Measurements from ENCODE around the gene AMPD3. TPM values are rescaled to one million over a fixed set of nuclear protein-coding genes. Genes with fewer than 3 reads are reported as not detected.

Gene AMPD3
- total RNA-seq, 1 experiment from 2014 or later = 5.9 TPM

DNA sequence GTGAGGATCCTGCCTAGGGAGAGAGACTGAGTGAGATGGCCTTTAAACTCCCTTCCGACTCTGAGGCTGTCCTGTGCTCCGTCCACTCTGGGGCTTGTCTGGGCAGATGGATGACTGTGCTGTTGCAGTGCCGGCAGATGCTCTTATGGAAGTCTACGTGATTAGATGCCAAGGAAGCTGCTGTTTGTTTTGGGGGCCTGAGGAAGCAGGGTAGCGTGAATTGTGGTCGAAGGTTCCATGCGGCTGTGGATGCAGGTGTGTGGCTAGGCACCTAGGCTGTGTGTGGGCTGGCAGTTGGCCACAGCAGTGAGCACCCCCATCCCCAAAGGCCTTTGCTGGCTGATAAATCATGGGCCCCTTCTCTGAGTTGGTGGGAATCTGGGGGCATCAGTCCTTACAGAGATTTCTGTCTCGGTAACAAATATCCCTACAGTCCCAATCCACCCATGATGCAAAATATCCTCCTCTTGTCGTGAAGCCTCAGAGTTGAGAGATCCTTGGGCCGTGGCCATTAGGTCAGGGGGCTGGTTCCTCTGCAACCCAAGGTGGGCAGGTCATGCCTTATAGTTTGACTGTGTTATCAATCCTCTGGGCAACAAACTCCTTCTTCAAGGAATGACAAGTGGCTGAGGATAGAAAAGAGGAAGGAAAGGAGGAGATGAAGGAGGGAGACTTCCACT, 31.2 kb downstream of the AMPD3 start:
- no CpG with 5 or more reads among the region's 10 CpGs for WGBS (ENCODE audit: extremely low coverage, insufficient read length, low lambda C conversion rate)
- H3K27ac Mint-ChIP-seq = peak overlapping the region in 1 of 3 experiments; percentile 65; a peak in 2 of 7 replicates

More for the DNA sequence above, 31.2 kb downstream of the AMPD3 start:
- Mint-ChIP-seq H3K9me3 (no peaks in the 10 kb centered on the region), H3K27me3 (ENCODE audit: low read depth) (no peaks in the 10 kb centered on the region), H3K4me3 (no peak overlapping the region), H3K36me3 (ENCODE audit: insufficient read depth in 1 of 3, low read depth in 3 of 3) (no peaks in the 10 kb centered on the region), H3K4me1 (peaks cover 11 to 16% of the 10 kb centered on the region in 2 experiments)
- TF ChIP-seq, protein P1, sequence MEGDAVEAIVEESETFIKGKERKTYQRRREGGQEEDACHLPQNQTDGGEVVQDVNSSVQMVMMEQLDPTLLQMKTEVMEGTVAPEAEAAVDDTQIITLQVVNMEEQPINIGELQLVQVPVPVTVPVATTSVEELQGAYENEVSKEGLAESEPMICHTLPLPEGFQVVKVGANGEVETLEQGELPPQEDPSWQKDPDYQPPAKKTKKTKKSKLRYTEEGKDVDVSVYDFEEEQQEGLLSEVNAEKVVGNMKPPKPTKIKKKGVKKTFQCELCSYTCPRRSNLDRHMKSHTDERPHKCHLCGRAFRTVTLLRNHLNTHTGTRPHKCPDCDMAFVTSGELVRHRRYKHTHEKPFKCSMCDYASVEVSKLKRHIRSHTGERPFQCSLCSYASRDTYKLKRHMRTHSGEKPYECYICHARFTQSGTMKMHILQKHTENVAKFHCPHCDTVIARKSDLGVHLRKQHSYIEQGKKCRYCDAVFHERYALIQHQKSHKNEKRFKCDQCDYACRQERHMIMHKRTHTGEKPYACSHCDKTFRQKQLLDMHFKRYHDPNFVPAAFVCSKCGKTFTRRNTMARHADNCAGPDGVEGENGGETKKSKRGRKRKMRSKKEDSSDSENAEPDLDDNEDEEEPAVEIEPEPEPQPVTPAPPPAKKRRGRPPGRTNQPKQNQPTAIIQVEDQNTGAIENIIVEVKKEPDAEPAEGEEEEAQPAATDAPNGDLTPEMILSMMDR (conservative IDR thresholded peaks at IDR 0.05) = no peak
- no peak overlapping the region for H3K4me2 ChIP-seq (ENCODE audit: insufficient read depth, insufficient read length, low read length)
- H3K79me1 ChIP-seq (ENCODE audit: insufficient read depth, low read depth, low read length, poor library complexity, severe bottlenecking) = no peaks in the 10 kb centered on the region
- no peaks in the 10 kb centered on the region for H3K23me2 ChIP-seq (ENCODE audit: insufficient read length, low read depth, low read length, poor library complexity, severe bottlenecking)
- H3K9ac ChIP-seq (ENCODE audit: extremely low read depth, insufficient read length, low read length) = no peak overlapping the region
- no peak overlapping the region for H2AFZ ChIP-seq (ENCODE audit: low read length)
- no peak overlapping the region for H4K5ac ChIP-seq (ENCODE audit: insufficient read length, low read depth, low read length)
- DNase-seq = peak; percentile 13
- H2BK120ac ChIP-seq (ENCODE audit: low read depth, low read length, poor library complexity, severe bottlenecking) = no peak overlapping the region
- no peaks in the 10 kb centered on the region for H3K9me3 ChIP-seq (ENCODE audit: control insufficient read depth, low read depth, low read length)
- H3K27me3 ChIP-seq (ENCODE audit: insufficient read depth, low read length) = no peaks in the 10 kb centered on the region
- no peak overlapping the region for H2BK15ac ChIP-seq (ENCODE audit: low read depth, low read length)
- H3K79me2 ChIP-seq (ENCODE audit: insufficient read depth, low read length) = no peaks in the 10 kb centered on the region
- no peaks in the 10 kb centered on the region for H4K20me1 ChIP-seq (ENCODE audit: control insufficient read depth, insufficient read depth, insufficient read length)
- no peak overlapping the region for H2AK5ac ChIP-seq (ENCODE audit: insufficient read length, low read length)
- H4K91ac ChIP-seq (ENCODE audit: insufficient read length, low read depth, low read length) = no peak overlapping the region
- no peak overlapping the region for H3K27ac ChIP-seq (ENCODE audit: insufficient read length, low read depth, low read length)
- H3K56ac ChIP-seq (ENCODE audit: insufficient read length, low read depth, low read length) = no peak overlapping the region
- H2BK5ac ChIP-seq (ENCODE audit: insufficient read length, low read length) = no peak overlapping the region
- no peak overlapping the region for H2BK12ac ChIP-seq (ENCODE audit: insufficient read length, low read depth, low read length)
- no peak overlapping the region for H3K18ac ChIP-seq (ENCODE audit: insufficient read length, low read depth, low read length)
- no peak overlapping the region for H2BK20ac ChIP-seq (ENCODE audit: low read depth, low read length, poor library complexity, severe bottlenecking)
- no peak overlapping the region for H3T11ph ChIP-seq (ENCODE audit: low read length)
- no peak overlapping the region for H3K4ac ChIP-seq (ENCODE audit: low read depth, low read length)
- H3K4me1 ChIP-seq (ENCODE audit: insufficient read depth, low read length) = peaks cover 3% of the 10 kb centered on the region; the same call in 1 of the 2 replicates
- no peak overlapping the region for H3K23ac ChIP-seq (ENCODE audit: insufficient read length, low read depth, low read length)
- no peak overlapping the region for H4K8ac ChIP-seq (replicated peaks; ENCODE audit: insufficient read length, low read depth, low read length)
- H3K14ac ChIP-seq (ENCODE audit: insufficient read depth, low read length) = no peak overlapping the region
